Globus pallidus (tissue), 1 donor: ENCODE measurements around the gene MARCO.

Experiments
- DNase-seq: peaks from one replicate; pipeline ENCODE4 v3.0.0-alpha.2; 2015; ENCODE audit warnings: low spot score

MARCO gene

GRCh38 chr2:119040730-119041129 lies 98.7 kb downstream of the MARCO start:
- DNase-seq: no peak
